H9 (cell line): Measurements from ENCODE around the gene PARD3. TPM values are rescaled to one million over a fixed set of nuclear protein-coding genes. Genes with fewer than 3 reads are reported as not detected.

ENCODE experiments used
- DNase-seq: peaks from one replicate; pipeline ENCODE4 v3.0.0-alpha.2; 2017
- H2AFZ ChIP-seq: one replicate; pipeline ENCODE4 v1.6.1; 2013; ENCODE audit warnings: mild to moderate bottlenecking, low read length, control low read depth, moderate library complexity
- H2AK5ac ChIP-seq: 2 replicates; pipeline ENCODE4 v1.6.1; 2013; ENCODE audit warnings: low read length, control low read depth, mixed read lengths; ENCODE audit not compliant: insufficient read length
- H2BK120ac ChIP-seq: one replicate; pipeline ENCODE4 v1.6.1; 2013; ENCODE audit warnings: low read depth, mild to moderate bottlenecking, low read length, control low read depth, inconsistent platforms; ENCODE audit not compliant: poor library complexity, severe bottlenecking
- H2BK12ac ChIP-seq: 2 replicates; pipeline ENCODE4 v1.6.1; 2013; ENCODE audit warnings: low read length, control low read depth, mixed read lengths, low read depth; ENCODE audit not compliant: insufficient read length
- H2BK15ac ChIP-seq: 2 replicates; pipeline ENCODE4 v1.6.1; 2013; ENCODE audit warnings: low read depth, low read length, control low read depth
- H2BK20ac ChIP-seq: one replicate; pipeline ENCODE4 v1.6.1; 2013; ENCODE audit warnings: low read depth, mild to moderate bottlenecking, low read length, control low read depth, inconsistent platforms; ENCODE audit not compliant: poor library complexity, severe bottlenecking
- H2BK5ac ChIP-seq: 2 replicates; pipeline ENCODE4 v1.6.1; 2013; ENCODE audit warnings: low read length, control low read depth, mixed read lengths; ENCODE audit not compliant: insufficient read length
- H3K14ac ChIP-seq: 2 replicates; pipeline ENCODE4 v1.6.1; 2013; ENCODE audit warnings: low read length, control low read depth; ENCODE audit not compliant: insufficient read depth
- H3K18ac ChIP-seq: 2 replicates; pipeline ENCODE4 v1.6.1; 2013; ENCODE audit warnings: low read depth, mild to moderate bottlenecking, mixed read lengths, low read length, control low read depth; ENCODE audit not compliant: insufficient read length
- H3K23ac ChIP-seq: 2 replicates; pipeline ENCODE4 v1.6.1; 2013; ENCODE audit warnings: low read length, control low read depth, mixed read lengths, low read depth; ENCODE audit not compliant: insufficient read length
- H3K23me2 ChIP-seq: 2 replicates; pipeline ENCODE4 v1.6.1; 2013; ENCODE audit warnings: low read depth, mild to moderate bottlenecking, mixed read lengths, low read length, control low read depth; ENCODE audit not compliant: insufficient read length, poor library complexity, severe bottlenecking
- H3K27ac ChIP-seq: 2 replicates; pipeline ENCODE4 v1.5.1; 2013; ENCODE audit warnings: low read length, control low read depth, mixed read lengths, low read depth; ENCODE audit not compliant: insufficient read length
- H3K27me3 ChIP-seq: 2 replicates; pipeline ENCODE4 v1.6.1; 2013; ENCODE audit warnings: low read length, control low read depth, inconsistent platforms; ENCODE audit not compliant: insufficient read depth
- H3K4ac ChIP-seq: 2 replicates; pipeline ENCODE4 v1.6.1; 2013; ENCODE audit warnings: low read depth, mild to moderate bottlenecking, control low read depth, inconsistent platforms, low read length, moderate library complexity
- H3K4me1 ChIP-seq: 2 replicates; pipeline ENCODE4 v1.6.1; 2013; ENCODE audit warnings: low read length, control low read depth, inconsistent platforms; ENCODE audit not compliant: insufficient read depth
- H3K4me2 ChIP-seq: 2 replicates; pipeline ENCODE4 v1.6.1; 2013; ENCODE audit warnings: low read length, control low read depth, mixed read lengths; ENCODE audit not compliant: insufficient read length, insufficient read depth
- H3K56ac ChIP-seq: 2 replicates; pipeline ENCODE4 v1.6.1; 2013; ENCODE audit warnings: low read depth, mild to moderate bottlenecking, mixed read lengths, low read length, control low read depth; ENCODE audit not compliant: insufficient read length
- H3K79me1 ChIP-seq: 2 replicates; pipeline ENCODE4 v1.6.1; 2013; ENCODE audit warnings: low read depth, mild to moderate bottlenecking, moderate library complexity, low read length, control low read depth, inconsistent platforms; ENCODE audit not compliant: insufficient read depth, poor library complexity, severe bottlenecking
- H3K79me2 ChIP-seq: 2 replicates; pipeline ENCODE4 v1.6.1; 2013; ENCODE audit warnings: low read length, control low read depth, inconsistent platforms; ENCODE audit not compliant: insufficient read depth
- H3K9ac ChIP-seq: 2 replicates; pipeline ENCODE4 v1.6.1; 2013; ENCODE audit warnings: low read length, control low read depth, mixed read lengths; ENCODE audit not compliant: insufficient read length; ENCODE audit errors: extremely low read depth
- H3K9me3 ChIP-seq: one replicate; pipeline ENCODE4 v1.6.1; 2013; ENCODE audit warnings: low read depth, low read length, inconsistent platforms; ENCODE audit not compliant: control insufficient read depth
- H3T11ph ChIP-seq: one replicate; pipeline ENCODE4 v1.6.1; 2013; ENCODE audit warnings: mild to moderate bottlenecking, low read length, control low read depth, inconsistent platforms
- H4K20me1 ChIP-seq: one replicate; pipeline ENCODE4 v1.6.1; 2013; ENCODE audit not compliant: control insufficient read depth, insufficient read length, insufficient read depth
- H4K5ac ChIP-seq: 2 replicates; pipeline ENCODE4 v1.6.1; 2013; ENCODE audit warnings: low read depth, mild to moderate bottlenecking, mixed read lengths, low read length, control low read depth; ENCODE audit not compliant: insufficient read length
- H4K8ac ChIP-seq: replicated peaks from 2 replicates; pipeline ENCODE4 v1.6.1; 2013; ENCODE audit warnings: low read length, control low read depth, mixed read lengths, low read depth; ENCODE audit not compliant: insufficient read length
- H4K91ac ChIP-seq: 2 replicates; pipeline ENCODE4 v1.6.1; 2013; ENCODE audit warnings: low read depth, mild to moderate bottlenecking, moderate library complexity, mixed read lengths, low read length, control low read depth; ENCODE audit not compliant: insufficient read length
- H3K27ac Mint-ChIP-seq, 3 experiments: 2 replicates in 2 of 3; 3 replicates in 1 of 3; pipeline ENCODE4 v1.8.0; 2020 to 2021; ENCODE audit warnings: mixed read lengths in 3 of 3, mild to moderate bottlenecking in 1 of 3, moderate library complexity in 1 of 3
- H3K27me3 Mint-ChIP-seq: 2 replicates; pipeline ENCODE4 v1.8.0; 2021; ENCODE audit warnings: low read depth, mild to moderate bottlenecking, moderate library complexity, mixed read lengths
- H3K36me3 Mint-ChIP-seq, 3 experiments: 2 replicates in 2 of 3; 3 replicates in 1 of 3; pipeline ENCODE4 v1.8.0; 2020 to 2021; ENCODE audit warnings: low read depth in 3 of 3, mixed read lengths in 3 of 3; ENCODE audit not compliant: insufficient read depth in 1 of 3
- H3K4me1 Mint-ChIP-seq, 2 experiments: 2 replicates each; pipeline ENCODE4 v1.8.0; 2020; ENCODE audit warnings: mixed read lengths in 2 of 2
- H3K4me3 Mint-ChIP-seq, 2 experiments: 2 replicates in 1 of 2; 3 replicates in 1 of 2; pipeline ENCODE4 v1.8.0; 2020 to 2021; ENCODE audit warnings: mild to moderate bottlenecking in 2 of 2, mixed read lengths in 2 of 2, moderate library complexity in 1 of 2
- H3K9me3 Mint-ChIP-seq, 2 experiments: 2 replicates in 1 of 2; 3 replicates in 1 of 2; pipeline ENCODE4 v1.8.0; 2020; ENCODE audit warnings: mild to moderate bottlenecking in 2 of 2, mixed read lengths in 2 of 2, moderate library complexity in 1 of 2
- WGBS: extraction: QIAGEN DNeasy Blood & Tissue Kit; methylation state at CpG from one replicate; pipeline ENCODE4 v1.1.7; 2013; ENCODE audit warnings: missing lambda C conversion rate, low lambda C conversion rate, mixed read lengths; ENCODE audit not compliant: insufficient read length; ENCODE audit errors: extremely low coverage; 5-methylcytosine and 5-hydroxymethylcytosine counted together
- total RNA-seq: library from RNA; stranded (reverse); gene quantifications from 2 replicates; pipeline ENCODE4 v1.2.1, GENCODE V29; 2021
- TF ChIP-seq, protein P1 (sequence below): fragments of 200-600 bp; sonication (generic); conservative IDR thresholded peaks from 3 replicates; pipeline ENCODE4 v1.8.0; 2021; ENCODE audit warnings: antibody characterized with exemption, mild to moderate bottlenecking

The PARD3 gene
- total RNA-seq, 1 experiment from 2014 or later = 44.7 TPM

DNA sequence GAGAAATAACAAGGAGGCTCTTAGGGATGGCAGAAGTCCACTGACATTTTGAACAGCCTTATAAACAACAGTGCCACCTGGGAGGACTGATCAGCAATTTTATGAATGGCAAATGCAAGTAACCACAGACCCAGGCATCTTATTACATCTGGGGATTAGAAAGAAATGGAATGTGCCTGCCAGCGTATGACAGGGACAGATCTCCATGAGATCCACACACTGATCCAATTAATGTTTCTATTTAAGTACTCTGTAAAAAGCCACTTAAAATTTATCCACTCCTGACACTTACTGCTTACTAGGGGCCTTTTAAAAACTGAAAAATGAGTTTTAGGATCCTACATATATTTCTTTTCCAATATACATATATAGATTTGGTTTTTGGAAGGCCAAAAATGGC is 28.6 kb downstream of the PARD3 start:
- Histone ChIP-seq H2BK20ac (no peak overlapping the region), H3K79me2 (peaks cover 17% of the 10 kb centered on the region; the same call in 1 of the 2 replicates), H3K23me2 (no peaks in the 10 kb centered on the region), H3K9ac (no peak overlapping the region), H2BK15ac (no peak overlapping the region), H2BK120ac (no peak overlapping the region), H2AK5ac (no peak overlapping the region), H3K56ac (no peak overlapping the region), H3K9me3 (no peaks in the 10 kb centered on the region), H3K79me1 (no peaks in the 10 kb centered on the region), H2AFZ (no peak overlapping the region), H4K91ac (no peak overlapping the region), H4K20me1 (peaks cover 2% of the 10 kb centered on the region), H3K18ac (no peak overlapping the region), H2BK5ac (no peak overlapping the region), H3K27me3 (no peaks in the 10 kb centered on the region), H3K14ac (no peak overlapping the region), H3K4ac (no peak overlapping the region), H3K27ac (no peak overlapping the region), H3K4me2 (no peak overlapping the region), H4K5ac (no peak overlapping the region), H2BK12ac (no peak overlapping the region), H3K23ac (no peak overlapping the region), H3K4me1 (no peaks in the 10 kb centered on the region; the same call in 1 of the 2 replicates), H3T11ph (no peak overlapping the region), H4K8ac (no peak overlapping the region)
- Mint-ChIP-seq H3K4me1 (peaks cover 28 to 33% of the 10 kb centered on the region in 2 experiments), H3K27ac (no peak overlapping the region), H3K36me3 (peaks cover 0 to 2% (median 2%) of the 10 kb centered on the region in 3 experiments; a peak in 1 of 7 replicates), H3K9me3 (no peaks in the 10 kb centered on the region), H3K27me3 (no peaks in the 10 kb centered on the region), H3K4me3 (no peak overlapping the region)
- TF ChIP-seq, protein P1, sequence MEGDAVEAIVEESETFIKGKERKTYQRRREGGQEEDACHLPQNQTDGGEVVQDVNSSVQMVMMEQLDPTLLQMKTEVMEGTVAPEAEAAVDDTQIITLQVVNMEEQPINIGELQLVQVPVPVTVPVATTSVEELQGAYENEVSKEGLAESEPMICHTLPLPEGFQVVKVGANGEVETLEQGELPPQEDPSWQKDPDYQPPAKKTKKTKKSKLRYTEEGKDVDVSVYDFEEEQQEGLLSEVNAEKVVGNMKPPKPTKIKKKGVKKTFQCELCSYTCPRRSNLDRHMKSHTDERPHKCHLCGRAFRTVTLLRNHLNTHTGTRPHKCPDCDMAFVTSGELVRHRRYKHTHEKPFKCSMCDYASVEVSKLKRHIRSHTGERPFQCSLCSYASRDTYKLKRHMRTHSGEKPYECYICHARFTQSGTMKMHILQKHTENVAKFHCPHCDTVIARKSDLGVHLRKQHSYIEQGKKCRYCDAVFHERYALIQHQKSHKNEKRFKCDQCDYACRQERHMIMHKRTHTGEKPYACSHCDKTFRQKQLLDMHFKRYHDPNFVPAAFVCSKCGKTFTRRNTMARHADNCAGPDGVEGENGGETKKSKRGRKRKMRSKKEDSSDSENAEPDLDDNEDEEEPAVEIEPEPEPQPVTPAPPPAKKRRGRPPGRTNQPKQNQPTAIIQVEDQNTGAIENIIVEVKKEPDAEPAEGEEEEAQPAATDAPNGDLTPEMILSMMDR = no peak
- no peak for DNase-seq
- no CpG with 5 or more reads among the region's 1 CpG for WGBS
